HepG2 (cell line): ENCODE data around the gene TFAP2E.

Source experiments
- MAX ChIP-seq: IDR thresholded peaks from 2 replicates; pipeline ENCODE4 v1.6.1; 2012; ENCODE audit warnings: inconsistent platforms
- ZBTB10 ChIP-seq: sonication (generic); formaldehyde crosslinking; IDR thresholded peaks from 2 replicates; pipeline ENCODE4 v1.4.0; 2020; ENCODE audit warnings: missing genetic modification reagents, borderline replicate concordance

- TF ChIP-seq ZBTB10 (CRISPR knock-in tag) = no peak
- no peak for TF ChIP-seq MAX
Observed at GRCh38 chr1:35603468-35603867, 30.4 kb downstream of the TFAP2E start.
